HG02938 (cell line): Measurements from ENCODE around the gene ZNF592.

Experiments
- ATAC-seq: cut with Tn5 transposase; IDR thresholded peaks from one replicate; pipeline ENCODE4 v1.9.1; 2021; ENCODE audit warnings: mild to moderate bottlenecking, moderate library complexity; ENCODE audit not compliant: unreplicated experiment

The ZNF592 gene

DNA sequence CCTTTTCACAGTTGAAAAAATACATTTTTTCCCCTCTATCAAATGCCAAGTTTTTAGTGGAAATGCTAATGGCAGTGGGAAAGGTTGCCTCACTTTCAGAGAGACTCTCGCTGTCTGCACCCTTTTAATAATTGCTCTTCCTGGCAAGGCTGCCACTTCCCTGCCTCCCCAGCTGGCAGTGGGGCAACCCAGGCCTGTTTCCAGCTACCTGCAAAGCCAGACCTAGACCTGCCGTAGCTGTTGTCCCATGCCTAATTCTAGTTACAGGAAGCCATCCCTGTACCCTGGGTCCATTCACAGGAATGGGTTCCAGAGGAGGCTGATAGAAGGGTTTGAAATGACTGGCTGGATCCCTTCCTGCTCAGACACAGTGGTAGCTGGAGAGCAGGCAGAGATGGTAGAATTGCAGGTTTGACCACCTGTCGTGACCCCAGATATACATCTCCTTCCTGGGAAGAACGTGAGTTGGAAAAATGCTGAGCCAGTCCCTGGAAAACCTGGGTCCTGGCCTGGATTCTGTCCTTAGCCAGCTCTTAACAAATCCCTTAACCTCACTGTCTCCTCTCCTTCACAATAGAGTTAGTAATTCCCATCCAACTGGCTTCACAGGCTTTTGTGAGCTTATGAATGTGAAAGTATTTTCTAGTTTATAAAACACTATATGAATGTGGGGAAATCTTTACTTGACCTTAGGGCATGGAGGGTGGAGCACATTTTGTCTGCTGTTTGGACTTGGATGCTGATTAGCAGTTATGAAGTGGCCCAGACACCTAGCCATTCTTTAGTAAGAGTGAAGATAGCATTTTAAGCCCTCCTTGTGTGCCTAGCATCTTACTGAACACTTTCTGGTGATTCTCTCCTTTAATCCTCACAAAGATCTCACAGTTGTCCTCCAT, 55.9 kb downstream of the ZNF592 start:
- no peak for ATAC-seq

DNA sequence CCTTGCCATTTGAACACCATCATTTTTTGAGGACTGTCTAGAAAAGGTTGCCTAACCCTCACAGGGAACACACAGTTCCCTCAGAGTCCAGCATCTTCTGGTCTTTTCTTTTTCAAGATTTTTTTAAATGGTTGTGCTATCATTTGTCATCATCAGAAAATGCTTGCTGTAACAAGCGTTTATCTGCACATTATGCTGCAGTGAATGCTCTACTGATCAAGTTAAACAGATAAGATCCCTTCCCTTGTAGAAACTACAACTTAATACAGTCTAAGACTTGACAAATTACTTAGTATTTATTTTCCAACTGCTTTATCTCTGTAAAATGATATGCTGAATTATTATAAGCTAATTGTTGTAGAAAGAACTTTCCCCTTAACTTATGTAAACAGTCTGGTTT, 56.8 kb downstream of the ZNF592 start:
- no peak for ATAC-seq

DNA sequence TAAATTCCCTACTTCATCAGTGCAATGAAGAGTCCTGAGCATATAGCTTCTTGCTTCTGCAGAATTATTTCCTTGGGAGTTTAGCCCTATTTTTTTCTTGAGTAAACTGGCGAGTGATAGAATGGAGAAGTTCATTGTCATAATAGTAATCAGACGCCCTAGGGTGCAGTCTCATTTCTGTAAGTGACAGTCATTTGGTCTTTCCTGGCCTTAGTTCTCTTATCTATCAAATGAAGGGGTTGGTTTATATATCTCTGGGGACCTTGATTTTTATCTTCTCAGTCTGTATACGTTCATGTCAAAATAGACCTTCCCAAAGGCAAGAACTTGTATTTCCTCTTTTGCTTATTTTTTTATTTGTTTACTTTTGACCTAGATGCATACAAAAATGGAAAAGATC, 58.8 kb downstream of the ZNF592 start:
- no peak for ATAC-seq

DNA sequence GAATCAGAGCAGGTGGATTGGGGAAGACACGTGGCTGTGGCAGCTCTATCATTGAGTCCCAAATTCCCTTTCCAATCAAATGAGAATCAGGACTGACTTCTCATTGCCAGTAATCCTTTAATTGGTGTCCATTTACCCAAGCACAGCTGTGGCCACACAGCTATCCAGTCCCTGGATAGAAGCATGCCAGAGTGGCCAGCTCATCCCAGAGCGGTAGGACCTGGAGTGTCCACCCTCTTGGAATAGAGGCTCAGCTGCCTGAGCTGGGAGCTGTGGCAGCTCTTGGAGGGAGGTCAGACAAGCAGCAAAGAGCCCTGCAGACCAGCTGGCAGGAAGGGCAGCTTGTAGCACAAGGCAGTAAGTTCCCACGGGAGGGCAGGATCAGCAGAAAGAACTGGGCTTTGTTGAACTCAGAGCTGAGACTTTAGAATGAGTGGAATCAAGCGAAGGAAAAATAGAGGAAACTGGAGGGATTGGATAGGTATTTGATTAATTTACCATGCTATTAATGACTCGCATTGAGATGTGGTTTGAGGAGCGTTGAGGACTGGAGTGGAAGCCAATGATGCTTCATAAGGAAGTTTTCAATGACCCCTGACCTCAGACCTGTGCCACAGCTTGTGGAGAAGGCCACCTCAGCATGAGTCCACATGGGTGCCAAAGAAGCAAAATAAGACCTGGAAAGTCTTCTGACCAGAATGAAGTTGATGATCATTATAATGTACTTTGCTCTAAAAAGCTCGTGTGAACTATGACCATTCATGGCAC, 61.9 kb downstream of the ZNF592 start:
- no peak for ATAC-seq

DNA sequence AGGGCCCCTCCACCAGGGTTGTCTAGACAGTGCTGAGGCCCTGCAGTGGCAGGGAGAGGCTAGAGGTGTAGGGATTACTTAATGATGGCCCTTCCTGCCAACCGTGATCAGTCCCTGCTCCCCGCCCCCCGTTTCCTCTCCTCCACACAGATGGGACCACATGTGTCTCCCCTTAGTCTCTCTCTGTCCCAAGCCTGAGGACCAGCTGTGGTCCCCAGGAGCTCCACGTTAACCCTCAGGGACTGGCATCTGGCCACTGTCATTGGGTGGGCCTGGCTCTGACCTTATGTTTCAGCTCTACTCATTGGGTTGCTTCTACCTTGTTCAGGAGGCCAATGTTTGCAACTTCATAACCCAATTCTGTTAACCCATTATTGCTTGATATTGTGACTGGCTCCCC, 62.8 kb downstream of the ZNF592 start:
- ATAC-seq = no peak

DNA sequence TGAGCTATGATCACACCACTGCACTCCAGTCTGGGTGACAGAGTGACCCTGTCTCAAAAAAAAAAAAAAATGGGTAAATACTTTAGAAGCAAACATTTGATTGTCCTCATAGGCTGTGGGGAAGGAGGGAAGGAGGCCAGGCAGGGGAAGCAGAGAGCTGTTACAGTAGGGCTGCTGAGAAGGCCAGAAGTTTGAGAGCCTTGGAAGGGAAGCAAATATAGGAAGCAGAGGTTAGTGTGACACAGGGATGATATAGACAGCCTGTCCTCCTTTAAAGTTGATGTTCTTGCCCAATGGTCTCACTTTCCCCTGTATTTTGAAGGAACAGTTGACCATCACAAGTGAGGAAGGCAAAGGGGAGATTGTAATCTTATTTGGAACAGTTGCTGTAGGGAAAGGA, 63.4 kb downstream of the ZNF592 start:
- ATAC-seq = no peak

DNA sequence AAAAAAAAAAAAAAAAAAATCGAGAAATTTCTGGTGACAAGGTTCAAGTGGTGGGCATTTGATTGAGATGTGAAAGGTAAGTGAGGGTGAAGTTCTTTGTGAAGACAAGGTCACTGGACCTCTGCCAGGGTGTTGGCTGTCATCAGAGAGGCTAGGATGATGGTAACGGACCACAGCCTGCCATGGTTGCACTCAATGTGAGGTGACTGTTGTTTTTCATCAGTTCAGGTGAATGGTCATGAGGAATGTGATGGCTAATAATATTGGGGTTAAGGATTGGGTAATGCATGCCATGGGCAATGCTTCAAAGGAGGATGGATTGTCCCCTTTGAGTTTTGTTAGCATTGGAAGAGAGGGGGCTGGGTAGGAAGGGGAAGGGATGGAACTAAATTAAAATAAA, 64.5 kb downstream of the ZNF592 start:
- no peak for ATAC-seq

DNA sequence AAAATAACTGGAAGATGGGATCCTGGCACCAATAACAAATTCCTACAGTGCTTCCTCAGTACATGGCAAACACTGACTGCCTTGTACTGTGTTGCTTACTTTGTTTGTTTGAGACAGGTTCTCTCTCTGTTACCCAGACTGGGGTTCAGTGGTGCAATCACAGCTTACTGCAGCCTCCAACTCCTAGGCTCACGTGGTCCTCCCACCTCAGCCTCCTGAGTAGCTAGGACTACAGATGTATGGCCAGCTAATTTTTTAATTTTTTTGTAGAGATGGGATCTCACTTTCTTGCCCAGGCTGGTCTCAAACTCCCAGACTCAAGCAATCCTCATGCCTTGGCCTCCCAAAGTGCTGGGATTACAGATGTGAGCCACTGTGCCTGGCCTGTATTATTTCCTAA, 65.0 kb downstream of the ZNF592 start:
- no peak for ATAC-seq

DNA sequence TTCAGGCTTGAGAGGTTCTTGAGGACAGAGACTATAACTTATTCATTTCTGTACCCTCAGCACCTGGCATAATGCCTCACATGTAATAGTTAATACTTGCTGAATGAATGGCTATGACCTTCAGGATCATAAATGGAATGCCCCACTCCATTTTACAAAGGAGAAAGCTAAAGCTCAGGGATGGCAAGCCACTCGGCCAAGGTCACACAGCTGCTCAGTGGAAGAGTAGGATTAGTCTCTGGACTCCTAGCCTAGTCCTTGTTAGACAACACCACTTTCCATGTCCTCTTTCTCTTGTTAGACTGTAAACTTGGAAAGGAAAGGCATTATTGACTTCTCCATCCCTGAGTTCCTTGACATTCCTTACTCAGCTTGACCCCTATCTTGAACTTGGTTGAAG, 65.5 kb downstream of the ZNF592 start:
- no peak for ATAC-seq

DNA sequence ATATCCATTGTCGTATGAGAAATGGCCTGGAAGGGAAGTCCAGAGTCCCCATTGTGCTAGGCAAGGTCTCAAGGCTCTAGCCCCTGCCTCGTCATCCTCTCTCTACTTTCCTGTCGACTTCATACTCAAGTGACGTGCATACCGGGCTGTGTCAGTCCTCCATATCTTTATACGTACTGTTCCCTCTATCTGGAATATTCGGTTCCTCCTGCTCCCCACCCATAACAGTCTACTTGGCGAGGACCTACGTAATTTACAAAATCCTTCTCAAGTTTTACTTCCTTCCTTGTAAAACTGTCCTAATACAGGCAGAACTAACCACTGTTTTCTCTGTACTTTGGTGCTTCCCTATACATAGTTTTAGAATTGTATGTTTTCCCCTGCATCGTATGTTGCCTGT, 66.5 kb downstream of the ZNF592 start:
- no peak for ATAC-seq

DNA sequence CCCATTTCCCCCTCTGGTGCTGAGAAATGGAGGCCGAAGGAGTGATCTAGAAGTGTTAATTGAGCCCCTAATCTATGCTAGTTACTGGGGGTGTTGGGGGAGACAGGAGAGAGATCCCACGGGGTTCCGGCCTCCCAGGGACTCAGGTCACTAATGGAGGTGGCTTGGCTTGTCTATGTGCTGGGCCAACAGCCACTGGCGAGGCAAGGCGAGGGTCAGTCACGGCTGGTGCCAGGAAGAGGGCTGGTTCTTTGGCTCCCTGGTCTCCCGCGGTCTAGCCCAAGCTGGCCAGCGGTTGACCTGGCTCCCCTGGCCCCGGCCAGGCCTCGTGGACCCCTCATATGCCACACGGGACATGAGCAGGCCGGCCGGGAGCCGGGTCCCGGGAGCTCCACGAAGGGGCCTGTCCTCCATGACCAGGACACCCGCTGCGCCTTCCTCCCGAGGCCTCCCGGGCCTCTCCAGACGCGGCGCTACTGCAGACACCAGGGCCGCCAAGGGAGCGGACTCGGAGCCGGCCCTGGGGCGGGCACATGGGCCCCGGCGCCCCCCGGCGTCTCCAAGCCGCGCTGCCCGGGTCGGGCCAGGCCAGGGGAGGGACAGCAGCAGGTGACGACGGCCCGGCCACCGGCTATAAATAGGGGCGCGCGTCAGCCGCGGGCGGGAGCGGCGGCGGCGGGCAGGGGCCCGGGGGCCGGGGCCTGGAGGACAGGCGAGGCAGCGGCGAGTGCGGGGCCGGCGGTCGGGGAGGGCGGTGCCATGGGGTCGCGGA, 68.5 kb downstream of the ZNF592 start, which contains the start of gene ALPK3:
ALPK3 (plus strand) TSS at position 663 of the 772 bp plus-strand sequence; CDS start at position 760, 97 bp downstream.
- no peak for ATAC-seq

DNA sequence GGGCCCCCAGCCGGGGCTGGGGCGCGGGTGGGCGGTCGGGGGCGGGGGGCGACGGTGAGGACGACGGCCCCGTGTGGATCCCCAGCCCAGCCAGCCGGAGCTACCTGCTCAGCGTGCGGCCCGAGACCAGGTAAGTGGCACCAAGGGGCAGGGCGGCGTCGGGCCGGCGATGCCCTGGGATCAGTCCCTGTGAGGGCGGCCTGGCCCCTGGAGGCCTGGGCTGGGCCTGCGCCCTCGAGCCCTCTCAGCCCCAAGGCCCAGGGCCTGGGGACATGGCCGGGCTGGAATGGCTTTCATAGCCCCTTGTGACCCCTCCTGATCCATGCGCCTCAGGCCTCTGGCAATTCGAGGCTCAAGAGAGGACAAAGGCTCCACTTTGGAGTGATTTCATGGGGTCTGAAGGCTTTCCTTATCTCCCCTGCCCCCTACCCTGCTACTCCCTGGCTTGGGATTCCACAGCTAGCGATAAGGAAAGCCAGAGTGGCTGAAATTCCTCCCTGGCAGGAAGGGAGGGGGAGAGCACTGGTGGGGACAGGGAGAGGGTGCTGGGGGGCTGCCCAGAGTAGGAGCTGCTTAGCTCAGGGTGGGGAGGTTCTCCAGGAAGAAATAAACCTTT, 69.2 kb downstream of the ZNF592 start:
- ATAC-seq = no peak

DNA sequence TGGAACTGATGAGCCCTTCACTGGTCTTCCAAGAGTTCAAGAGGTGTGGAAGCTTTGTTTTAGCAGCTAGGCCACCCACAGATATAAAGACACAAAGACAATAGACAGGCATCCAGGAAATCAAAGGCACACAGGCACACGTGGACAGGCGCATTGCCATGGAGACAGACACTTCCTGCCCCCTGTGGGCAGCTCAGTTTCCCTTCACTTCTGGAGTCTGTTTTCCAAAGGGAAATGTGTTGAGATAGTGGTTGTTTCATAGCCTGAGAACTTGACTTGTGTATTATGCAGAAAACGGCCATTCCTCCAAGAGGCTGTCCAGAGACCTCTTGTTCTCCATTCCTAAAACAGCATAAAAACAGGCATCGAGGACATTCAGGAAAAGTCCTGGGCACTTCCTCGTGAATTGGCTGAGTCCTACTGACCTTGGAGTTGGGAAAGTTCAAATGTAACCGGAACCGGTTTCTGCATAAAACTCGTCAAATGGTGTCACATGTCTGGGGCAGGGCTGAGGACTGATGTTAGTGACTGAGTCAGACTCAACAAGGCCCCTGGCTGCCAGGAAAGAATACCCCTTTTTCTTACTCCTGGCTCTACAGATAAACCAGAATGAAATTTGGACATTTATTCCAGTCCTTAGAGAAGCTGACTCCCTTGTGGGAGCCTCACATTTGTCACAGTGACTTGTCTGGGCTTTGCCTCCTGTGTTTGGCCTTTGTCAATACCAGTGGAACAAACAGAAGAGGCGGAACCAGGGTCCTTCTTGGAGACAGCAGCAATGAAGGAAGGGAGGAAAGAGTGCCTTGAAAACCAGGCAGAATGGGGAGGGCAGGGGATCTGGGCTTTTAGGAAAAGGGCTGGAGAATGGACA, 70.1 kb downstream of the ZNF592 start:
- no peak for ATAC-seq

DNA sequence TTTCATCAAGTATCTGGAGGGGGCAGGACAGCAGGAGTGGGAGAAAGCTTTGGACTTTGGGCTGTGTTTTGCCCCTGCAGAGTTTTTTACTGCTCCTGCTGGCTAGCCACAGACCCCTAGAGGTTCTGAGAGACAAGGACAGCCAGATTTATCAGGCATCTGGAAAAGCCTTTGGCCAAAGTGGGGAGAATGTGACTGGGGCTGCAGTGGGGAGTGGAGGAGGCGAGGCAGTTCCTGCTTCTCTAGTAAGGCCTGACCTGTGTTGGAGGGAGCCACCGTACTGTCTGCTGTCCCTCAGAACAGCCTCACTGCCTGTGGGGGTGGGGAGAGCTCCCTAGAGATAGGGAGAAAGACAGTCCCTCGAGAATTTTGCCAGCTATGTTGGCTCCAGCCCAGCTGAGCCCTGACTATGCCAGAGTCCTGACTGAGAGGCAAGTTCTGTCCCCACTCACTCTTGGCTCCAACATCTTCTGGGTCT, 70.9 kb downstream of the ZNF592 start:
- ATAC-seq = no peak

DNA sequence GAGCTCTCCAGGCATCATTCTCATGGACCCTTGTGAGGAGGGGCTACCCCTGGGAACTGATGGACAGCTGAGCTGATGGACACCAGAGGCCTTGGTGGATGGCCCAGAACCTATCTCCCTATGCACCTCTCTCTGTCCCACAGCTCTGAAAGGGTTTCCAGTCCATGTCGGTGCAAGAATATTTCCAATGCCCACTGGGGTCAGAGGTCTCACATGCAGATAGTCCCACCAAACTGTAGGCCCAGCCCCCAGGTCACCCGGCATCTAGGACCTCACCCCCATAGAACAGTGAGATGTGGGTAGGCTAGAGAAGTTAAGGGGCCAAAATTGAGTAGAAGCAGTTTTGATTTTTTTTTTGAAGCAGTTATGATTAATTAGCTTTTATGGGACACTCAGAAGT, 71.4 kb downstream of the ZNF592 start:
- no peak for ATAC-seq

DNA sequence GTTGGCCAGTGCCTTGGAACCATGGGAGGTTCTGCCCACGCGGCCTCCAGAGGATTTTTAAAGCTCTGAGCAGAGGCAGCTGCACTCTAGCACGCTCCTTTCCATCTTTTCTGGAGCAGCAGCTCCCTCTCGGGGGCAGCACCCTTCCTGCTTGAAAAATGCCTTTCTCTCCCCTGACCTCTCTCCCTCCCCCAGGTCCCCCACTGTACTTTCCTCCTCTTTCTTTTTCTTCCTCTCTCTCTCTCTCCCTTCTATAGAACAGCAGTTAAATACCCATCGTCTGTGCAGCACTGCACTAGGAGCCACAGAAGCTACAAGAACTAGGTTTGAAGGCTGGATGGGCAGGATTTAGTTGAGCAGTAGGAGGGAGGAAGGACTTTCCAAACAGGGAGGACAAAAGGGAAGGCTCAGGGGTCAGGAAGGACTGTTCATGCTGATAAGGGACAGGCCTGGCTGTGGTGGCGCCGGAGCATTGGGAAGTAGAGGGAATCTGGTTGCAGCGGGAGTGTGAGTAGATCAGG, 73.2 kb downstream of the ZNF592 start:
- no peak for ATAC-seq

DNA sequence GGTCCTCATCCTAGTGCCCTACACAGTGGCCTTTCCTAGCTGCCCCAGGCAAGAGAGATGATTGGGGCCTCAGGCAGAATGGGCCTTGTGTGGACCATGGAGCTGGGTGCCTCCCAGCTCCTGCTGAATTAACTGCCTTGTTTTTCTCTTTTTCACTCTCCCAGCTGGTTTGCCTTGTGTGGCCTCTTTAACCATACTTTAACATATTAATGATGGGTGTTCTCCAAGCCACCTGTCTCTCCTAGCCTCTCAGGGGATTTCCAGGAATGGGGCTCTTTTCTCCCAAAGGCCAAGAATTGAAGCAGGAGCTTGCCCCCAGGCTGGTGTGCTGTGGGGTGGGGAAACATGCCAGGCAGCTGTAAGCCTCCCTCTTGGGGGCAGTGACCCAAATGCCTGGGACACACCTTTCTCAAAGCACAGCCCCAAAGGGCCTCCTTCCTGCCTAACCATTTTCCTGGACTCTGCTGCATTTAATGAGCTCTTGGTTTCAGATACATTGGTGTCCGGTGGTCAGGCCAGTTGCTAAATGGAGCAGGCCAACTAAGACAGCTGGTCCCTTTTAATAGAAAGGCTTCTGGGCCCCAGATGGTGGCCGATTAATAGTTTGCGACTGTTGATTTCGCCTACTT, 74.4 kb downstream of the ZNF592 start:
- no peak for ATAC-seq

DNA sequence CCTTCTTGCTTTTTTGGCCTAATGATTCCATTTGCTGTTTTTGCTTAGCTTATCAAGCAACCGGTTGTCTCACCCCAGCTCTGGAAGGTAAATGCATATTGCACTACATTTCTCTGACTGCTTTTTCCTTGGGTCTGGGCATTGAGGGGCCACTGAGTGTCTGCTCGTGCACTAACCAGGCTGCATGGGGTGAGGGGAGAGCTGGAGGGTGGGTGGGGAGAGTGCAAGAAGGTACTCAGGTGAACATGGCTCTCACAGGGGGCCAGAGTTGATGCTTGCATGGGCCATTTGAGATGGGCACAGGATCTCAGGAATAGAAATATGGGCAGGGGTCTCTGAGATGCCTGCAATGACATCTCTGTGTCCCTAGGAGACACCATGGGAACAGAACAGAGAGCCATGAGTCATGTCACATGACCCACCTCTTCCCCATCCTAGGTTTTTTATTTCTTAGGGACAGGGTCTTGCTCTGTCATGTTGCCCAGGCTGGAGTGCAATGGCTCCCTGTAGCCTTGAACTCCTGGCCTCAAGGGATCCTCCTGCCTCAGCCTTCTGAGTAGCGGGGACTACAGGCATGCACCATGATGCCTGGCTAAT, 75.0 kb downstream of the ZNF592 start:
- ATAC-seq = no peak
